Fibroblast of skin of left quadriceps (primary cell): Measurements from ENCODE around the gene PTPRE.

Experiments used
- DNase-seq, 2 experiments: peaks; one replicate each; pipeline ENCODE4 v3.0.0-alpha.2; 2013; ENCODE audit warnings: low read depth in 2 of 2

PTPRE gene

GRCh38 chr10:127907411-127908105, 655 bp downstream of the PTPRE start:
- no peak for DNase-seq

DNA sequence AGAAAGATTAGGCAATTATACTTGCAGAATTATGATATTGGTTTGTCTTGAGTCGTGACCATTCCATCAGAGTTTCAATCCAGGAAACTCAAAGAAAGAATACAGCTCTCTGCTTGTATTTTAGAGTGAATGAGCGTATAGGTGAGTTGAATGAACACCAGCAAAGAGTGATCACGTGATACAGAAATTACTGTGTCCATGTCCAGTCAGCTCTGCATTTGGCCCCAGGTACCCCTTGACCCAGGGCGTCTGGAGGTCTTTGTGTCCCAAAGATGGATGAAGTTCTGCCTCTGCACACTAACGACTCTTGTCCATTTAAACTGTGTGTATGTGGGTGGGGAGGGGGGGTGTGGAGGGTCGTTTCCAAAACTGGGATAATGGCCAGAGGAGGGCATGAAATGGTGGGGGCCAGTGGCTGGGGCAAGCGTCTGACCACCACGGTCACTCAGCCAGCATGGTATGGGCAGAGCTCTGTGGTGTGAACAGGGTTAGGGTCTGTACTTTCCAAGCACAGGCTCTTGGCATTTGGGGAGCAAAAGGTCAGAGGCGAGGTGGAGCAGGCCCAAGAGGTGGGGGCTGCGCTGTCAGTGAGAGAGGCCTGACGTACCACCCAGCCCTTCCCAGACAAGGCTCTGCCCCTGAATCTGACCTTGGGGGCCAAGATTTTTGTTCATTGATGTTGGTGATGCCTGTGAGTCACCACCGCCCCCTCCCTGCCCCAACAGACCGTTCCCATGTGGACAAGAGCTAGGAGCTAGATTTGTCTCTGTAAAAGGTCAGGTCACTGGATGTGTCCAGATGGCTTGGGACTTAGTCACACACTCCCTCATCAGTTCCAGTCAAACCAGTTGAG, 1.4 kb downstream of the PTPRE start:
- no peak for DNase-seq

GRCh38 chr10:127908959-127909267, 2.0 kb downstream of the PTPRE start:
- no peak for DNase-seq

DNA sequence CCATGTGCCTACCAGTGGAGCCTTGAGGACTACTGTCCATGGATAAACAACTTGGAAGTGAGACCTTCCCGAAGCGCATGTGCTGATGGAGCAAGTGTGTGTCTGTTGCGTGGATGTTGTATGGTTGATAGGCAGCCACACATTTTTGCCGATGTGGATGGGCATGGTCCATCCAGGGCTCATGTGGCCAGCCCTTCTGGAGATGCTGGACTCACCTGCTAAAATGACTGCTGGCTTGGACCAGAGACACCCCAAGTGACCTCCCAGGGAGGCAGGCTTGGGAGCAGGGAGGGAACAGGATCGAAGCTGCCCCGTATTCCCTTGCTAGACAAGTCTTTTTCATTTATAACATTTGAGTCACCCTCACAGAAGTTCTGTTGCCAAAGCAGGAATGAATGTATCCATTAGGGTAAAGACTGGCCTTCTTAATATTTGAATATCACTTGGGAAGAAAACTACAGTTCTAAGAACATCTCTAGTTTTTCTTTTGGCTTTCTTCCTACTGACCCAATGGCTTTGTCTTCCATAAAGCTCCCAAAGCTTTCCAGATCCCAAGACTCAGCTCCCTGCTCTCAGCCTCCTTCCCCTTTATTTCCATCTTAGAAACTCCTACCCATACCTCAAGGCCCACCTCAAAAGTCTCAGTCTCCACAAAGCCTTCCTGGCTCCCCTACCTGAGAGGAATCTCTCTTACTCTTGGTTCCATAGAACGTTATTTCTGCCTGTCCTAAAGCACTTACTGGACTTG, 3.0 kb downstream of the PTPRE start:
- DNase-seq, result no peak

- DNase-seq, result no peak
Observed at GRCh38 chr10:127910464-127910770, 3.5 kb downstream of the PTPRE start.

DNA sequence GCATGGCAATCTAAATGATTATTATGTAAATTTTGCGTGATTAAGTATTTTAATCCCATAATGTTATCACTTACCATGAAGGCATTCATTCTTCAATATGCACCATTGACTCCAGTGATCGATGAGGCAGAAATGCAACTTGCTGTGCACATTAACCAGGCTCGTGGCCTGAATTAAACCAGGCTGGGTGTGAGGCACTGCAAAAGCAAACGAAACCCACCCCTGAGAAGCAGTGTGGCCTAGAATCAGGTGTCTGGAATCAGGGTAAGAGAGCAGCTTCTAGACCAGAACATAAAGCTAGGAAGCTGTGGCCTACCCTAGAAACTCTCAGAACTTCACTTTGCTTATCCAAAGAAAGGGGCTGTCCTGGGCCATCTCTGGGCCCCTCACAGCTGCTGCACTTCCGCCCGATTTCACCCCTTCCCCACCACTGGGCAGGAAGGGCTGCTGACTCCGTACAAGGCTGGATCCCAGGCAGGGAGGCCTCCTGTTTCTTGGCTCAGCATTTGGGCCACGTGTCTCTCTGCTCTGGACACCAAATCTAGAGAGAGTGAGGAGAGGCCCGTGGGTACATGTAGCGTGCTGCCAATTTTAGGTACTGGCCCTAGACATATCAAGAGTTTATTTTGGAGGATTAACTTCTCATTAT, 4.4 kb downstream of the PTPRE start:
- no peak for DNase-seq

GRCh38 chr10:127911867-127912257, 5.0 kb downstream of the PTPRE start:
- DNase-seq, result no peak

- no peak for DNase-seq
Observed at GRCh38 chr10:127912607-127913367, 5.9 kb downstream of the PTPRE start.

GRCh38 chr10:127913368-127913759, 6.5 kb downstream of the PTPRE start:
- no peak for DNase-seq

GRCh38 chr10:127915324-127915723, 8.4 kb downstream of the PTPRE start:
- no peak for DNase-seq

DNA sequence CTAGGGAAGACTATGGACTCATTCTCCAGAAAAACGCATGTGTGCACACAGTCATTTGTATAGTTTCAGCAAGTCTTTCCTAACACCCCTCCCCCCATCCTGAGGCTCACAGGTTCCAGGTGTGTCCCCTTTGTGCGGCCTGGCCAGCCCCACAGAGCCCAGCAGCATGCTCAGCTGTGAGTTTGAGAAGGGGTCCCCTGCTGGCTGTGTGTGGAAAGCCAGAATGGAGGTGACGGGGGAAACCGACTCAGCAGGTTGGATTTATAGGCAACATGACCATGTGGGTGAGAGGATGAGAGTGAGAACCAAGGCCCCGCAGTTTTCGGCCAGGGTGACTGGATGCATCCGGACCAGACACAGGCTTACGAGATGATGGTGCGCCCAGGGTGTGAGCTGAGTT, 9.9 kb downstream of the PTPRE start:
- no peak for DNase-seq

DNA sequence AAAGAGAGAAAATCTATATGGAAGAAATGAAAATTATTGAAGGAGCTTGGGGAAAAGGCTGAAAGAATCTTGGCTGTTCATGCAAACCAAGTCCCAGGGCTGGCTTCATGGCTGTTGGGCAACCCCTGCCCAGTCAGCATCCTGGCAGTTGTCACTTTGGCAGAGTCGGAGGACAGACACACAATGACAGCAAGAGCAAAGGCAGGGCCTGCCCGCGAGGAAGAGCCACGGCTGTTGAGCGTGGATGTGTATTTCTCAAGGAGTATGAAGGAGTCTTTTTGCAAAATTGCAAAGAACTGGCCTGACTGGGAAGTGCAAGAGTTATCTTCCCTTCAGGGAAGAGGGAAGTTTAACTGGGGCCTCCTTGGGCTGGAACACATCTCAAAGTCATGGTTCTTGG, 11.7 kb downstream of the PTPRE start:
- no peak for DNase-seq

- no peak for DNase-seq
Observed at GRCh38 chr10:127919418-127920271, 12.7 kb downstream of the PTPRE start.

- DNase-seq, result no peak
Observed at GRCh38 chr10:127920306-127921074, 13.6 kb downstream of the PTPRE start.

DNA sequence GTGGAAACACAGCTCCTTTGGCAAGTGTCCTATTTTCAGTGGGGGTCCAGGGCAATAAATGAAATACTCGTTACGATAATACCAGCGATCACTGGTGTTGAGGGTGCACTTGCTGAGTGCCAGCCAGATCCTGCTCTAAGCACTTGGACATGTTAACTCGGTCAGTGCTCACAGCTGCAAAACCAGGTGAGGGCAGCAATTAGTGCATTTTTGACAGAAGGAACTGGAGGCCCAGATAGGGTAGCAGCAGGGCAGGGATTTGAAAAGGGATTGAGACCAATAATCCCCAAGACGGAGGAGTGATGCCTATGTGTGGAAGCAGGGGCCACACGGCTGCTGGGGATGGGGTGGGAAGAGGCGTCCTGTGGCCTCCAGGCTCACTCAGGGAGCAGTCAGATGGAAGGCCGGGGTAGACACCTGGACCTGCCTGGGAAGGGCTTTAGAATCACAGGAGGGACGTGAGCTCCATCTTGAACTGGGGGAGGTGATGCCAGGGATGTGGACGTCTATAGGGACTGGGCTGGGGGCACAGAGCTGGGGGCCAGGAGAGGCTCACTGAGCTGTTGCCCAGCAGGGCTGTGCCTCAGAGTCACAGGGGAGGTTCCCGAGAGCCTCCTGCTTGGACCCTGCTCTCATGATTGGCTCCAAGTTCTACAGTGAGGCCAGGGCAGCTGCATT, 14.3 kb downstream of the PTPRE start:
- no peak for DNase-seq

GRCh38 chr10:127921753-127922145, 14.8 kb downstream of the PTPRE start:
- no peak for DNase-seq

DNA sequence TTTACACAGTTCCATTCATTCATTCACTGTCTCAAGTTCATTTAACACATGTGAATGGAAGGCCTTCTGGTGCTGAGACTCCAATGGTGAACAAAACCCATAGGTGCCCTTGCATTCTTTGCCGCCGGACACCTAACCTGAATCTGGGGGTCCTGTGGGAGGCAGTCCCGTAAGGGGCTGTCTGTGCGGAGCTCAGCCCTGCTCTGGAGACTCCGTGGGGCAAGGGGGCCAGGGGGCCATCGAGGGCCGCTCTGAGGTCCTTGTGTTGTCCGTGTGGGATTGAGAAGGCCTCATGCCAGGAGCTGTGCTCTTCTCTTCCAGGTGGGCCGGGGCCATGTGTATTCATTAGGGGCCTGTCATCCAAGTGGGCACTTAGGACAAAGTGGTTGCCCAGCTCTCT, 15.3 kb downstream of the PTPRE start:
- DNase-seq, result no peak

- DNase-seq, result no peak
Observed at GRCh38 chr10:127922675-127923366, 15.9 kb downstream of the PTPRE start.

- DNase-seq, result no peak
Observed at GRCh38 chr10:127923646-127924045, 16.7 kb downstream of the PTPRE start.
